Choroid plexus epithelial cell (primary cell): ENCODE results near the gene SPATA46.

ENCODE experiments used
- DNase-seq: peaks from one replicate; pipeline ENCODE4 v3.0.0-alpha.2; 2010; ENCODE audit warnings: low read depth
- H3K4me3 ChIP-seq: 2 replicates; pipeline ENCODE4 v1.5.1; 2011; ENCODE audit warnings: low read depth, mild to moderate bottlenecking, control low read depth, low read length, moderate library complexity
- TF ChIP-seq, protein P1 (sequence below): conservative IDR thresholded peaks from 2 replicates; pipeline ENCODE4 v1.5.1; 2011; ENCODE audit warnings: low read depth, mild to moderate bottlenecking, control low read depth, inconsistent platforms, low read length, moderate library complexity

The SPATA46 gene

DNA sequence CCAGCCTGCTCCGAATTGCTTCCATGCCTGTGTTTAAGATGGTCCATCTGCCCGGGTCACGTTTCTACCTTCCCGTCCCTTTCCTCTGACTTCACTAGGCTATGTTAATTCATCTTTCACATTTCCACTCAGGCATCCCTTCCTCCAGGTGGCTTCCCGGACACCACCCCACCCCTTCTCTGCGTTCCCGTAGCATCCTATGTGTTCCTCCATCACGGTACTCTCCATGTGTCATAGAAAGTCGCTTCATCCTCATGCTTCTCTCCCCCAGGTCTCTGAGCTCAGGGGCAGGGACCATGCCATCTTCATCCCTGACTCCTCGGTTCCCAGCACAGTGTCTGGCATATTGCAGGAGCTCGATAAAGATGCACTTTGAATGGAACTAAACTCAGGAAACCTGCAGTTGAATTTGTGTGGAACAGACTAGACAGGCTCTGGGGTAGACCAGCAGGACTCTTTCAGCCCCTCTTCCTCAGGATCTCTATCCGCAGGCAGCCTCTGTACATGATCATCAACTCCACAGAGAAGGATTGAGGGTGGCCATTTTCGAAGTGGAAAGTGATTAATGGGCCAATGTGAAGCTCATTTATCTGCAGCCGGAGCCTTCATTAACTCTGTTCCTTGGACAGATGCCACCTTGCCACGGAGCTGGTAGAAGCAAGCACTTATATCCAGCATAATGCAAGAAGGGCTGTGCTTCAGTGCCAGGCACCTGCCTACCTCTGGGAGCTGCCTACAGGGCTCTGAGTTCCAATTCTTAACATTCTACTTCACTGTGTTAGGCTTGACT lies 13.9 kb upstream of the SPATA46 start:
- no peak overlapping the region for H3K4me3 ChIP-seq
- DNase-seq = no peak
- TF ChIP-seq, protein P1, sequence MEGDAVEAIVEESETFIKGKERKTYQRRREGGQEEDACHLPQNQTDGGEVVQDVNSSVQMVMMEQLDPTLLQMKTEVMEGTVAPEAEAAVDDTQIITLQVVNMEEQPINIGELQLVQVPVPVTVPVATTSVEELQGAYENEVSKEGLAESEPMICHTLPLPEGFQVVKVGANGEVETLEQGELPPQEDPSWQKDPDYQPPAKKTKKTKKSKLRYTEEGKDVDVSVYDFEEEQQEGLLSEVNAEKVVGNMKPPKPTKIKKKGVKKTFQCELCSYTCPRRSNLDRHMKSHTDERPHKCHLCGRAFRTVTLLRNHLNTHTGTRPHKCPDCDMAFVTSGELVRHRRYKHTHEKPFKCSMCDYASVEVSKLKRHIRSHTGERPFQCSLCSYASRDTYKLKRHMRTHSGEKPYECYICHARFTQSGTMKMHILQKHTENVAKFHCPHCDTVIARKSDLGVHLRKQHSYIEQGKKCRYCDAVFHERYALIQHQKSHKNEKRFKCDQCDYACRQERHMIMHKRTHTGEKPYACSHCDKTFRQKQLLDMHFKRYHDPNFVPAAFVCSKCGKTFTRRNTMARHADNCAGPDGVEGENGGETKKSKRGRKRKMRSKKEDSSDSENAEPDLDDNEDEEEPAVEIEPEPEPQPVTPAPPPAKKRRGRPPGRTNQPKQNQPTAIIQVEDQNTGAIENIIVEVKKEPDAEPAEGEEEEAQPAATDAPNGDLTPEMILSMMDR = no peak

DNA sequence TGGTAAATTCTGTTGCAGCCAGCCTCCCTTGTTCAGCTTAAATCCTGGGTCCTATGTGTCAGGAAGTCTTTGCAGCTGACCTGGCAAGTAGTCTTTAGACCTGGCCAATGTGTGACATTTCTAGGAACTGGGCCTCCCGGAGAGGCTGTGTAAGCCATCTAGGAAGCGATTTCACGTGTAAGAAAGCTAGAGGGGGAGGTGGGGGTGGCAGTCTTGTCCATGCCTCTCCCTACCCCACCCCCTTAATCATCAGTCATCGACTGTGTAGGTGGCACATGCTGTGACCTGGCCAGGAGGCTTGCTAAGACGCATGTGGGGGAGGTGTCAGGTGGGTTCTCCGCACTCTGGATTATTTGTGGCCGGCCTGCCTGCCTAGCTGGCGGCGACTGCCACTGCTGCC lies 13.3 kb upstream of the SPATA46 start:
- TF ChIP-seq, protein P1 = no peak
- no peak overlapping the region for H3K4me3 ChIP-seq
- DNase-seq = no peak

DNA sequence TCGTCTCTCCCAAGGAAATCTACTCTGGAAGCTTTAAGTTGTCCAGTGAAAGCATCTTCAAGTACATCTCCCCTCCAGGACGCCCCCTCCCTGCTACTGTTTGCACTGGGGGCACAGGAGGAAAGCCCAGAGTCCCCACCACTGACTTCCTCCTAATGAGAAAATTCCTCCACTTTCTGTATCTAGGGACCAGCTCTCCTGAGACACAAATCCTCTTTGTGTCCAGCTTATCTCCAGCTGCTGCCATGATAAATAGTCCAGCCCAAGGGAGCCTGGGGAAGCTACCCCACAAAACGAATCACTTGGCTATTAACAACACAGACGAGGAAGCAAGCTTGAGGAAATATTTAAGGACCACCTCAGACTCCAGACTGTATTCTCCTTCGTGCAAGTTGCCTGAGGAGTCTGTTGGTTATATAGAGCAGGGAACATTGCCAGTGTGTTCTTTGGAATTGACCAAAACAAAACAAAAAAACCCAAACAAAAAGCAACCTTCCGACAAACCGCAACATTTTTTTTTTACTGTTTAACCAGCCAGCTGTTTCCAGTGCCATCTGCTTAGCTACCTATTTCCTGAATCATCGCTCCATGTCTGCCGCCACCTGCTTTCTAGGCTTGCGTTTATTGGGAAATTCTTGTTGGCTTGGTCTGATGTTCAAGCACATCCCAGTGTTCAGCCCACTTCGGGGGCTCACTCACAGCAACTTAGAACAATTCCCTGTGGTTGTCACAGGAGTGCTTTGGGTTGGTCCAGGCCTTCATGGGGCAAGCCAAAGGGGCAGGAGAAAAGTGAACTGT lies 12.6 kb upstream of the SPATA46 start:
- DNase-seq = peak; percentile 73
- TF ChIP-seq, protein P1 = no peak
- no peak overlapping the region for H3K4me3 ChIP-seq

DNA sequence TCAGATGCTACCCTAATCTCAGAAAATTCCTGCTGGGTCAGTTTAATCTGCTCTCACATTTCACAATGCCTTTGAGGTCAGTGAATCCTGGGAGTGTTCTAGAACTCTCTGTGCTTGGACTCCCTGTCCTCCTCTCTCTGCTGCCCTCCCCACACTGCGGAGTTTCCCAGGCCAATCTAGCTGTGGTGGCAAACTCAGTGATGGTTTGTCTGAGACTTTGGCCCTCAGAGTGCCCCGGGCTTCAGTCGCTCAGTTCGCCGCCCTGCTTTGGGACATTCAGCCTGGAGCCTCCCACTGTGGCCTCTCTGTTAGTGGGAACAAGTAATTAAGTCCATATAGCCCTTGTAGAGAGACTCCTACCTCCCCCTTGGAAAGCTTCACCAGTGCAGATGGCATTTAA lies 12.0 kb upstream of the SPATA46 start:
- H3K4me3 ChIP-seq = no peak overlapping the region
- TF ChIP-seq, protein P1 = no peak
- DNase-seq = peak; percentile 69

DNA sequence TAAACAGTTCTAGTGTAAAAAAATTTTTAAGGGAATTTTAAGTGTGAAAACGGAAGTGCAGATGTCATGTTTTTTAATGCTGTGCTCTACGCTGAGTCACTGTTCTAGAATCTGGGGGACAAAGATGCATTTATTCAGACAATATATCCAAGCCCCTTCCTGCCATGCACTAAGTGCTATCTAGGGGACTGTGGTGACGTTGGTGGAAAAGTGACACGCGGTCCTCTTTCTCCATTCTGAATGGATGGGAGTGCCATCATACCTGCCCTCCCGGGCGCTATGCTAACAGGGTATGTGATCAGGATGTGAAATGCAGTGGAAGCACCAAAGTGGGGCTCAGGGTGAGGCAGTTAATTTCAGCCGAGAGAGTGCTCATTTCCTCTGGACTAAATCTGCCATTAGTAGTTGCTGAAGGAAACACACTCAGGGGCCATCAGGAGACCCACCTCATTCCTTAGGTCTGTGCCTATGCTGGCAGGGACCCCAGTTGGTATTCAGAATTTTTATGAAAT lies 11.5 kb upstream of the SPATA46 start:
- DNase-seq = no peak
- H3K4me3 ChIP-seq = no peak overlapping the region
- TF ChIP-seq, protein P1 = no peak

DNA sequence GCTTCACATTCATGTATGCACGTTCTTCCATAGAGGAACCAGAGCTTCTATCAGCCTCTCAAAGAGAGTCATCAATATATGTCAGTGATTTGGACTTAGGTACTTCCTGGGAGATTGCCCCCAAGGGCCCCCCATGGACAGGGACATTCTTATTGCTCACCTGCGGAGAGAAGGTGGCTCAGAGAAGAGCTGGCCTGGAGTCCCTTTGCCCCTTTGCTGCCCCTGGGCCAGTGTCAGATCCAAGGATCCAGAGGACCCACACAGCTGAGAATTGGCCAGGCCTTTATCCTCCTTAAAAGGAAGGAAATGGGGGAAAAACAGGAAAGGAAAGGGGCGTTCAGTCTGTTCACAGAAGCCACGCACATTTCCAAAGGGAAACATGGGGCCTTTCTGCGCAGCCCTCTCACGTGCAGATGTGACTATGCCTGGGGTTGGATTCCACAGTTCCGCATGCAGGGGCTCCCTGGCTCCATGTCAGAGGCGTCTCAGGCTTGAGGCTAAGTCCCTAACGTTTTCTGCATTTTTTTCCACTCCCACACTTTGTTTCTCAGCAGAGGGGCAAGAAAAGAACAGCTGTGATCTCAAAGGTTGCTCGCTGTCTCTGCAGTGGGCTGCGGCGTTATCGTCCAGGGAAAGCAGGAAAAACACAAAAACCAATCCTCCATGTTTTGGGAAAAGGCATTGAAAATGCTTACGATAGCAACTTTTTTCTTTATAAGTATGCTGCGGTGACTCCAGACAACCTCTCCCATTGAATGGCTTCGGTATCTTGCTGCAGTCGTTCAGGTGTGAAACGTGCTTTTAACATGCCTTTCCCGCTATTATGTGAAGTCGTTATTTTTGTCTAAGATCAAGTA lies 10.8 kb upstream of the SPATA46 start:
- H3K4me3 ChIP-seq = no peak overlapping the region
- no peak for DNase-seq
- TF ChIP-seq, protein P1 = no peak
